Measurements from ENCODE around the gene NFATC4.
"Not testable (repeated sequence)": the region's sequence is repeated elsewhere in the genome, so short reads cannot be mapped to it uniquely, and the experiment has no call there.

Gene NFATC4

DNA sequence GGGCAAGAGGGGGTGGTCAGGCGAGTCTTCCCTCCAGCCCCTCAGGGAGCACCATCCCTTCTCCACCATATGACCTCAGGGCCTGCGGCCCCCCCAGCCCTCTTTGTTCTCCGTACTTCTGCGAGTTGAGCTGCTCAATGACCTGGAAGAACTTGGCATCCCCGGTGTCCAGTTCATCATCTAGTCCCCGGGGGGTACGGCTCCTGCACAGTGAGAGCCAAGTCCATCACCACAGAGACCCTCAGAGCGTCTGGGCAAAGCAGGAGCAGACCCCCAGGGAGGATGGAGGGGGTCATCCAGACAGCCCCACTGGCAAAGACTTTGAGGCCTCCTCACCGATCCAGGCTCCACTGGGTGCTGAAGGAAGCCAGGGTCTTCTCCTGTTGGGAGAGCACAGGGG lies 42.0 kb upstream of the NFATC4 start:
- TF ChIP-seq, protein P1, sequence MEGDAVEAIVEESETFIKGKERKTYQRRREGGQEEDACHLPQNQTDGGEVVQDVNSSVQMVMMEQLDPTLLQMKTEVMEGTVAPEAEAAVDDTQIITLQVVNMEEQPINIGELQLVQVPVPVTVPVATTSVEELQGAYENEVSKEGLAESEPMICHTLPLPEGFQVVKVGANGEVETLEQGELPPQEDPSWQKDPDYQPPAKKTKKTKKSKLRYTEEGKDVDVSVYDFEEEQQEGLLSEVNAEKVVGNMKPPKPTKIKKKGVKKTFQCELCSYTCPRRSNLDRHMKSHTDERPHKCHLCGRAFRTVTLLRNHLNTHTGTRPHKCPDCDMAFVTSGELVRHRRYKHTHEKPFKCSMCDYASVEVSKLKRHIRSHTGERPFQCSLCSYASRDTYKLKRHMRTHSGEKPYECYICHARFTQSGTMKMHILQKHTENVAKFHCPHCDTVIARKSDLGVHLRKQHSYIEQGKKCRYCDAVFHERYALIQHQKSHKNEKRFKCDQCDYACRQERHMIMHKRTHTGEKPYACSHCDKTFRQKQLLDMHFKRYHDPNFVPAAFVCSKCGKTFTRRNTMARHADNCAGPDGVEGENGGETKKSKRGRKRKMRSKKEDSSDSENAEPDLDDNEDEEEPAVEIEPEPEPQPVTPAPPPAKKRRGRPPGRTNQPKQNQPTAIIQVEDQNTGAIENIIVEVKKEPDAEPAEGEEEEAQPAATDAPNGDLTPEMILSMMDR (IDR thresholded peaks at IDR 0.05; ENCODE audit: control insufficient read depth, extremely low read depth, insufficient read depth), result no peak
- no peak overlapping the region for H3K4me3 ChIP-seq (ENCODE audit: low read depth, low read length)
- DNase-seq (ENCODE audit: low read depth), result no peak

DNA sequence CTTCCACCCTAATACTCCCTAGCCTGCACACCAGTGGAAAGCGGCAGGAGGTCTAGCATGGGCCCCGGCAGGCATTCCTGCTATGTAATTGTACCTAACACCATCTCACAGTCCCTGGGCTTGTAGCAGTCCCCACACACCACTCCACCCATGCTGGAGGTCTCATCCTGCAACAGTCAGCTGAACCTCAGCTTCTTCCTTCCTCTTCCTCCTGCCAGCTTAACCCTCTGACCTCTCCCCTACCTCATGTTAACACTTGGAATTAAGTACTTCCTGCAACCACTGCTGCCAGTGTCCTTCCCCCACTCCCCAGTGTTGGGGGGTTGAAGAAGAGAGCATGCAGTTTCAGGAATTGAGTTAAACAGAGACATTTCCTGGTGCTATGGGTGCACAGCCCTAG lies 40.7 kb upstream of the NFATC4 start:
- TF ChIP-seq, protein P1 (IDR thresholded peaks at IDR 0.05; ENCODE audit: control insufficient read depth, extremely low read depth, insufficient read depth), result no peak
- H3K4me3 ChIP-seq (ENCODE audit: low read depth, low read length), result no peak overlapping the region
- DNase-seq (ENCODE audit: low read depth), result no peak

DNA sequence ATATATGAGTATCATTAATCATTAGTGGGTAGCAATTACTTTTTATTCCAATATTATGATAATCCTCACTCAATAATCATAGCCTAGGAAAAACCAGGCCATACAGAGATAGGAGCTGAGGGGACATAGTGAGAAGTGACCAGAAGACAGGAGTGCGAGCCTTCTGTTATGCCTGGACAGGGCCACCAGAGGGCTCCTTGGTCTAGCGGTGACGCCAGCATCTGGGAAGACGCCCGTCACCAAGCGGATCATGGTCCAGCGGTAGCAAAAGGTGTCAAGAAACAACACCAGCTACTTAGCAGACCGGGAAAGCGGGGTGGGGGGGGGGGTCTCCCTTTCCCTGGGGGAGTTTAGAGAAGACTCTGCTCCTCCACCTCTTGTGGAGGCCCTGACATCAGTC lies 40.1 kb upstream of the NFATC4 start:
- TF ChIP-seq, protein P1 (IDR thresholded peaks at IDR 0.05; ENCODE audit: control insufficient read depth, extremely low read depth, insufficient read depth), result peak; percentile 53

DNA sequence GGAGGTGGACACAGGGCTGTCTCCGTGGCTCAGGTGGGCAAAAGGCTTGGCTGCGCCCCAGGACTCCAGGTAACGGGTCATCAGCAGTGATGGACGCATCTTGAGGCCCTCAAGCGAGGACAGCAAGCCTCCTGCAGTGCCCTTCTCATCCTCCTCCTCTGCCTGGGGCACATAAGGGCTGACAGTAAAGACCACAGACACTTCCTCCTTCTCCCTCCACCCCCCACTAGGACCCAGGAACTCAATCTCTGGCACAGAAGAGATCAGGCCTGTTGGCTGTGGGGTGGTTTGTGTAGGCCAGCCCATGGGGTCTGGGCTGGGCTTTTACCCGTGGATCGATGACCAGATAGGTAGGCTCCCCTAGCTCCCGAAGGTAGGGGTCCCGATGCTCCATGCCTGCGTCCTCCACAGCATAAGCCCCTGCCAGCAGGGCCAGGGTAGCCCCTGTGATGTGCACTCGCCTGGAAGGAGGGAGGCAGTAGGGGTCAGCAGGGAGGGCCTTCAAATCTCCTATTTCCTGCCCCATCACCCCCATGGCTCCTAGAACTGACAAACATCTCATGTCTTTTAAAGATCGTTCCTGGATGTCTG lies 38.8 kb upstream of the NFATC4 start:
- H3K4me3 ChIP-seq (ENCODE audit: low read depth, low read length), result no peak overlapping the region
- TF ChIP-seq, protein P1 (IDR thresholded peaks at IDR 0.05; ENCODE audit: control insufficient read depth, extremely low read depth, insufficient read depth), result no peak
- DNase-seq (ENCODE audit: low read depth), result no peak

More for the DNA sequence above, 40.1 kb upstream of the NFATC4 start:
- H3K4me3 ChIP-seq (ENCODE audit: low read depth, low read length); DNase-seq (ENCODE audit: low read depth): not testable (repeated sequence)

DNA sequence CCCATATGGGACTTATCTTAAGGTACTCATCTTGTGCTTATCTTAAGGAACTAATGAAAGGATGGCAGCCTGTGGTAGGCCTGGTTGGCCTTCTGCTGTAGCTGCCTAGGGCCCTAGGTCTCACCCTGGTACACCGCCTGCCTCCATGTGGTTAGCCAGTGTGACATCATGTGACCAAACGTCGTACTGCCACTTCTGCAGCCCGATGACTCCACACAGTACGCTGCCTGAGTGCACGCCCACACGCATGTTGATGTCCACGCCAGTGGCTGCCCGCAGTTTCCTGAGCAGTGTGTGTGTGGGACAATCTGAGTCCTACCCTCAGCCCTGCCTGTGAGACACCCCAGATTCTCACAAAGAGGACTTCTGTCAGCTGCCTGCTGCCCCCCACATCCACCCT lies 38.2 kb upstream of the NFATC4 start:
- TF ChIP-seq, protein P1 (IDR thresholded peaks at IDR 0.05; ENCODE audit: control insufficient read depth, extremely low read depth, insufficient read depth), result no peak
- no peak overlapping the region for H3K4me3 ChIP-seq (ENCODE audit: low read depth, low read length)
- DNase-seq (ENCODE audit: low read depth), result no peak

DNA sequence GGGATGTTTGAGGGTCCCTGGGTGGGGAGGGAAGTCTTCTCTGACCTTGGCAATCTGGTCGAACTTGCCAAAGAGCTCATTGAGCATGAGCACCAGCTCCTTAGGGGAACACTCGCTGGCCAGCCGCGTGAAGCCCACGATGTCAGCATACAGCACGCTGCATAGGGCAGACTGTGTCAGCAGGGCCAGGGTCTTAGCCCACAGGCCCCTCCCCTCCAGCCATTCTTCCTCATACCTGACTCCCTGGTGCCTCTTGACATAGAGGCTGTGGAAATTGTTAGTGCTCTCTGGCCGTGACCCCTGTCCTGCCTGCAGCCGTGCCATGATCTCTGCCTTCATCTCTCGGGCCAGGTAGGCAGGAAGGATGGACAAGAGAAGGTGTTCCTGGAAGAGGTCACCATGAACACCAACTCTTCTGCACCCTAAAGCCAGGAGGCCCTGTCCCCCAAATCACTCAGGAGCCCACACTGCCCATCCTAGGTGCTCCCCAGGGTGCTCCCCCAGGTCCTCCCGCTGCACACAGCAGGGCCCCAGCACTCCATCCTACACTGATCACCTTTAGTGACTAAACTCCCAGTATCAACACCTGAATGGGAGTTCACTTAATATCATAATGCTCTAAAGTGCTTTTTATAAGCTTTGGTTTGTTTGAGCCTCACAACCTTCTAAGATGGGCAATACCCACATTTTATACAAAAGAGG lies 36.9 kb upstream of the NFATC4 start:
- H3K4me3 ChIP-seq (ENCODE audit: low read depth, low read length), result no peak overlapping the region
- TF ChIP-seq, protein P1 (IDR thresholded peaks at IDR 0.05; ENCODE audit: control insufficient read depth, extremely low read depth, insufficient read depth), result no peak
- DNase-seq (ENCODE audit: low read depth), result no peak

Measured in LNCaP clone FGC (cell line).